OCI-LY3 (cell line): ENCODE measurements around the gene B3GNT7.

Source experiments
- H2AFZ ChIP-seq: fragments of 200-600, 300-600 bp; shearing (Covaris generic); 2 replicates; pipeline ENCODE4 v1.6.0; 2014; ENCODE audit warnings: antibody characterized with exemption, low read depth, low read length
- H3K27ac ChIP-seq: fragments of 200-600, 300-600 bp; sonication (generic); 2 replicates; pipeline ENCODE4 v1.5.1; 2014; ENCODE audit warnings: mild to moderate bottlenecking, low read length, moderate library complexity, mixed read lengths
- H3K27me3 ChIP-seq: fragments of 200-600, 300-600 bp; sonication (generic); 2 replicates; pipeline ENCODE4 v1.6.1; 2014; ENCODE audit warnings: low read depth, low read length, mixed read lengths
- H3K36me3 ChIP-seq: fragments of 200-600, 300-600 bp; sonication (generic); replicated peaks from 2 replicates; pipeline ENCODE3; 2014; ENCODE audit warnings: low read depth, low read length, mixed read lengths
- H3K4me1 ChIP-seq: fragments of 300-600, 200-600 bp; sonication (generic); 2 replicates; pipeline ENCODE4 v1.6.1; 2014; ENCODE audit warnings: low read length, mixed read lengths
- H3K4me2 ChIP-seq: fragments of 200-600, 300-600 bp; sonication (generic); 2 replicates; pipeline ENCODE4 v1.6.1; 2014; ENCODE audit warnings: low read length, mixed read lengths
- H3K4me3 ChIP-seq: fragments of 300-600, 200-600 bp; sonication (generic); 2 replicates; pipeline ENCODE4 v1.5.1; 2014; ENCODE audit warnings: antibody characterized with exemption, mild to moderate bottlenecking, low read length, moderate library complexity
- H3K79me2 ChIP-seq: fragments of 300-600, 200-600 bp; shearing (Covaris generic); 2 replicates; pipeline ENCODE4 v1.6.1; 2014; ENCODE audit warnings: mild to moderate bottlenecking, low read length, mixed read lengths
- H3K9ac ChIP-seq: fragments of 300-600, 200-600 bp; shearing (Covaris generic); 2 replicates; pipeline ENCODE4 v1.6.0; 2014; ENCODE audit warnings: mild to moderate bottlenecking, low read length, moderate library complexity
- H3K9me3 ChIP-seq: fragments of 200-600, 300-600 bp; shearing (Covaris generic); 2 replicates; pipeline ENCODE4 v1.6.1; 2014; ENCODE audit warnings: low read length, mixed read lengths; ENCODE audit not compliant: insufficient read depth
- H4K20me1 ChIP-seq: fragments of 200-600, 300-600 bp; sonication (generic); 2 replicates; pipeline ENCODE4 v1.6.1; 2016; ENCODE audit warnings: low read length, mixed read lengths; ENCODE audit not compliant: insufficient read depth
- CTCF ChIP-seq: fragments of 200-600, 300-600 bp; sonication (generic); IDR thresholded peaks from 2 replicates; pipeline ENCODE4 v1.5.1; 2014; ENCODE audit warnings: antibody characterized with exemption, low read length, low read depth
- EZH2phosphoT487 ChIP-seq: fragments of 200-600 bp; shearing (Covaris generic); IDR thresholded peaks from 2 replicates; pipeline ENCODE4 v1.6.1; 2018; ENCODE audit warnings: antibody characterized with exemption, mixed run types, low read depth

B3GNT7 gene

GRCh38 chr2:231380991-231381847 is 14.3 kb upstream of the B3GNT7 start:
- H4K20me1 ChIP-seq: no peaks in the 10 kb centered on the region
- no peak overlapping the region for H3K9ac ChIP-seq
- H3K79me2 ChIP-seq: no peaks in the 10 kb centered on the region
- no peaks in the 10 kb centered on the region for H3K27me3 ChIP-seq
- no peak overlapping the region for H2AFZ ChIP-seq
- H3K4me2 ChIP-seq: no peak overlapping the region
- no peaks in the 10 kb centered on the region for H3K9me3 ChIP-seq
- TF ChIP-seq EZH2phosphoT487: no peak
- no peak for TF ChIP-seq CTCF
- H3K27ac ChIP-seq: no peak overlapping the region
- no peaks in the 10 kb centered on the region for H3K4me1 ChIP-seq
- H3K4me3 ChIP-seq: no peak overlapping the region
- H3K36me3 ChIP-seq: no peaks in the 10 kb centered on the region

GRCh38 chr2:231382116-231382515 is 13.4 kb upstream of the B3GNT7 start:
- no peak overlapping the region for H3K27ac ChIP-seq
- H3K79me2 ChIP-seq: no peaks in the 10 kb centered on the region
- no peaks in the 10 kb centered on the region for H3K27me3 ChIP-seq
- no peak overlapping the region for H3K9ac ChIP-seq
- H3K4me3 ChIP-seq: no peak overlapping the region
- no peak overlapping the region for H2AFZ ChIP-seq
- TF ChIP-seq EZH2phosphoT487: no peak
- no peaks in the 10 kb centered on the region for H3K9me3 ChIP-seq
- H3K4me2 ChIP-seq: no peak overlapping the region
- no peaks in the 10 kb centered on the region for H4K20me1 ChIP-seq
- no peaks in the 10 kb centered on the region for H3K36me3 ChIP-seq
- no peaks in the 10 kb centered on the region for H3K4me1 ChIP-seq

GRCh38 chr2:231383416-231384108 is 11.9 kb upstream of the B3GNT7 start:
- TF ChIP-seq EZH2phosphoT487 (no peak), CTCF (no peak)
- H2AFZ ChIP-seq: no peak overlapping the region
- H4K20me1 ChIP-seq: no peaks in the 10 kb centered on the region
- H3K9ac ChIP-seq: no peak overlapping the region
- no peaks in the 10 kb centered on the region for H3K36me3 ChIP-seq
- H3K4me2 ChIP-seq: no peak overlapping the region
- no peak overlapping the region for H3K27ac ChIP-seq
- no peak overlapping the region for H3K4me3 ChIP-seq
- H3K9me3 ChIP-seq: no peaks in the 10 kb centered on the region
- no peaks in the 10 kb centered on the region for H3K79me2 ChIP-seq
- H3K27me3 ChIP-seq: no peaks in the 10 kb centered on the region
- no peaks in the 10 kb centered on the region for H3K4me1 ChIP-seq

GRCh38 chr2:231384109-231384435 is 11.4 kb upstream of the B3GNT7 start:
- Histone ChIP-seq H3K27ac (no peak overlapping the region), H3K36me3 (no peaks in the 10 kb centered on the region), H3K4me3 (no peak overlapping the region), H3K27me3 (no peaks in the 10 kb centered on the region), H2AFZ (no peak overlapping the region), H3K79me2 (no peaks in the 10 kb centered on the region), H3K4me2 (no peak overlapping the region), H3K4me1 (no peaks in the 10 kb centered on the region), H3K9ac (no peak overlapping the region), H3K9me3 (no peaks in the 10 kb centered on the region), H4K20me1 (no peaks in the 10 kb centered on the region)
- TF ChIP-seq EZH2phosphoT487 (no peak), CTCF (no peak)
